ENCODE results near the gene RPL35. TPM values are rescaled to one million over a fixed set of nuclear protein-coding genes. Genes with fewer than 3 reads are reported as not detected.

Gene RPL35
- total and polyA plus RNA-seq, 12 donors: 598 to 3,743 (median 714) TPM

GRCh38 chr9:124835026-124835557 lies 26.7 kb downstream of the RPL35 start:
- TF ChIP-seq CTCF (IDR thresholded peaks at IDR 0.05): no peak
- WGBS, 2 donors: 12 to 15% methylated on average over 13 of the region's 13 CpGs
- ATAC-seq (peak; percentile 18 to 77 (median 58)), DNase-seq (peak; percentile 89 to 92)
- peaks cover 27 to 67% (median 50%) of the 10 kb centered on the region in 9 donors for H3K4me1 ChIP-seq
- no peaks in the 10 kb centered on the region for H3K36me3 ChIP-seq
- no peaks in the 10 kb centered on the region for H3K9me3 ChIP-seq
- peak overlapping the region; percentile 60 to 96 (median 88) for H3K27ac ChIP-seq
- intact Hi-C loops (cut with DNase I): loop anchor here in 2 of 10 donors (5.0 kb wide), 2 partner anchors 58 to 63 kb away; partner anchors contain the start of genes NR6A1 (in 1 of the 2) and OLFML2A (in 1 of the 2)
- peaks cover 0 to 6% (median 0%) of the 10 kb centered on the region in 7 donors for H3K27me3 ChIP-seq
- peak overlapping the region in 2 of 10 donors; percentile 10 for H3K4me3 ChIP-seq

GRCh38 chr9:124834591-124834990 lies 27.2 kb downstream of the RPL35 start:
- Histone ChIP-seq H3K36me3 (no peaks in the 10 kb centered on the region), H3K27me3 (peaks cover 0 to 6% (median 0%) of the 10 kb centered on the region in 7 donors), H3K4me3 (no peak overlapping the region), H3K4me1 (peaks cover 25 to 62% (median 50%) of the 10 kb centered on the region in 9 donors), H3K9me3 (no peaks in the 10 kb centered on the region), H3K27ac (peak overlapping the region; percentile 60 to 96 (median 88))
- ATAC-seq (peak in 7 of 8 donors; percentile 2 to 31 (median 12)), DNase-seq (no peak)
- intact Hi-C loops (cut with DNase I): loop anchor here in 4 of 10 donors (5.0 kb wide), 2 partner anchors 37 to 42 kb away; no protein-coding TSS in a partner anchor
- 34 to 51% methylated on average over 7 of the region's 7 CpGs for WGBS, 2 donors
- no peak for TF ChIP-seq CTCF (IDR thresholded peaks at IDR 0.05)

GRCh38 chr9:124831642-124832364 lies 30.0 kb downstream of the RPL35 start:
- peak overlapping the region; percentile 64 to 96 (median 85) for H3K27ac ChIP-seq
- ATAC-seq: peak; percentile 80 to 91 (median 85)
- H3K4me1 ChIP-seq: peaks cover 25 to 62% (median 50%) of the 10 kb centered on the region in 9 donors
- H3K4me3 ChIP-seq: no peak overlapping the region
- no peaks in the 10 kb centered on the region for H3K36me3 ChIP-seq
- H3K9me3 ChIP-seq: no peaks in the 10 kb centered on the region
- intact Hi-C loops (cut with DNase I): loop anchor here in 5 of 10 donors (1.0 to 5.0 kb wide), 4 partner anchors 35 to 52 kb away; no protein-coding TSS in a partner anchor
- 38 to 42% methylated on average over 9 of the region's 9 CpGs for WGBS, 2 donors
- no peak for TF ChIP-seq CTCF (IDR thresholded peaks at IDR 0.05)
- DNase-seq: peak; percentile 82 to 83
- no peaks in the 10 kb centered on the region for H3K27me3 ChIP-seq

GRCh38 chr9:124830593-124830992 lies 31.2 kb downstream of the RPL35 start:
- ATAC-seq (no peak), DNase-seq (no peak)
- WGBS, 2 donors: 69 to 70% methylated on average over 4 of the region's 4 CpGs
- no peak for TF ChIP-seq CTCF (IDR thresholded peaks at IDR 0.05)
- Histone ChIP-seq H3K27me3 (no peaks in the 10 kb centered on the region), H3K9me3 (peaks cover 0 to 9% (median 0%) of the 10 kb centered on the region in 11 donors), H3K4me3 (no peak overlapping the region), H3K36me3 (no peaks in the 10 kb centered on the region), H3K27ac (no peak overlapping the region), H3K4me1 (peaks cover 25 to 50% (median 40%) of the 10 kb centered on the region in 9 donors)
- intact Hi-C loops (cut with DNase I): loop anchor here in 4 of 10 donors (5.0 kb wide), 2 partner anchors 33 to 38 kb away; no protein-coding TSS in a partner anchor

Data from heart right ventricle (tissue), 16 donors.